Measurements from ENCODE around the gene BRF1. TPM values are rescaled to one million over a fixed set of nuclear protein-coding genes. Genes with fewer than 3 reads are reported as not detected.

The BRF1 gene
- total and polyA plus RNA-seq, 2 of the 13 experiments (the other 11 are each of a cell fraction or from before 2014, with no cell fraction given) = 5.1 to 11.0 TPM

- FAIRE-seq (no peak), DNase-seq (ENCODE audit: low spot score) (no peak), ATAC-seq (no peak)
- H3K9ac ChIP-seq (ENCODE audit: insufficient read depth, low read depth, low read length) = no peak overlapping the region
- peak overlapping the region in 1 of 3 experiments; percentile 58; a peak in 2 of 6 replicates for H3K4me3 ChIP-seq (replicated peaks in 1 of 3; ENCODE audit: insufficient read depth in 1 of 3, low read depth in 2 of 3, low read length in 3 of 3)
- TF ChIP-seq FOXK2 (IDR thresholded peaks at IDR 0.05) = no peak
- no peak for TF ChIP-seq SRY (CRISPR knock-in tag; IDR thresholded peaks at IDR 0.05)
- TF ChIP-seq EZH2 (conservative IDR thresholded peaks at IDR 0.05; ENCODE audit: low read depth, low read length) = 0 out of 2 replicates have a peak, but pooled peaks have one; percentile 42
- TF ChIP-seq RFX1 (IDR thresholded peaks at IDR 0.05) = no peak
- no peak for TF ChIP-seq ZFP1 (CRISPR knock-in tag; IDR thresholded peaks at IDR 0.05)
- TF ChIP-seq MTF2 (CRISPR knock-in tag; IDR thresholded peaks at IDR 0.05; ENCODE audit: borderline replicate concordance) = peak; percentile 55; the same call in 1 of the 2 replicates
- TF ChIP-seq KAT8 (CRISPR knock-in tag; IDR thresholded peaks at IDR 0.05) = no peak
- TF ChIP-seq ZNF333 (CRISPR knock-in tag; IDR thresholded peaks at IDR 0.05; ENCODE audit: borderline replicate concordance) = no peak
- TF ChIP-seq YEATS4 (CRISPR knock-in tag; IDR thresholded peaks at IDR 0.05; ENCODE audit: borderline replicate concordance) = no peak
- no peak for TF ChIP-seq ZNF784 (CRISPR knock-in tag; IDR thresholded peaks at IDR 0.05; ENCODE audit: borderline replicate concordance)
- TF ChIP-seq KAT2B (IDR thresholded peaks at IDR 0.05; ENCODE audit: borderline replicate concordance, low read depth, low read length) = no peak
- no peak for TF ChIP-seq ZNF772 (CRISPR knock-in tag; IDR thresholded peaks at IDR 0.05)
- TF ChIP-seq ZNF768 (CRISPR knock-in tag; IDR thresholded peaks at IDR 0.05) = peak; percentile 15; the same call in 1 of the 2 replicates
- no peak for TF ChIP-seq ZNF747 (CRISPR knock-in tag; IDR thresholded peaks at IDR 0.05; ENCODE audit: borderline replicate concordance)
- TF ChIP-seq GABPA (IDR thresholded peaks at IDR 0.05; ENCODE audit: low read depth, low read length) = 0 out of 2 replicates have a peak, but pooled peaks have one; percentile 3
- no peak for TF ChIP-seq GABPA (CRISPR knock-in tag; IDR thresholded peaks at IDR 0.05; ENCODE audit: low read depth)
- no peak overlapping the region for H2AFZ ChIP-seq (ENCODE audit: low read length)
- no peaks in the 10 kb centered on the region for H3K9me3 ChIP-seq (ENCODE audit: low read length)
- H3K36me3 ChIP-seq (replicated peaks in 1 of 2; ENCODE audit: control insufficient read depth in 1 of 2, insufficient read depth in 2 of 2, low read length in 2 of 2) = no peaks in the 10 kb centered on the region
- H3K27me3 ChIP-seq (ENCODE audit: control insufficient read depth in 1 of 2, insufficient read depth in 2 of 2, low read length in 2 of 2) = peaks cover 25 to 86% of the 10 kb centered on the region in 2 experiments
- H3K4me1 ChIP-seq (ENCODE audit: insufficient read depth, low read length) = no peaks in the 10 kb centered on the region
- peak overlapping the region; percentile 53; the same call in 1 of the 2 replicates for H3K4me2 ChIP-seq (ENCODE audit: low read depth, low read length)
- H3K79me2 ChIP-seq (ENCODE audit: insufficient read depth, low read length) = no peaks in the 10 kb centered on the region
- ChIA-PET POLR2A (no interaction called here), CTCF (ENCODE audit: low intra/inter-chr PET ratio, low total read pairs) (no interaction called here)
- no peak overlapping the region for H3K27ac ChIP-seq (ENCODE audit: extremely low read length, insufficient read depth, low read length)
- no peaks in the 10 kb centered on the region; the same call in 1 of the 2 replicates for H4K20me1 ChIP-seq (ENCODE audit: insufficient read depth, low read length)
- no TSS peak for BruUV-seq (replicated peaks)
- in situ Hi-C loops (cut with HindIII; ENCODE audit: extremely low pct_ligation_motif_present, low pct_unique_long_range_greater_than_20kb) (no loop called here), intact Hi-C loops (cut with micrococcal nuclease; ENCODE audit: unreplicated experiment) (no loop called here)
- 25% methylated on average over 12 of the region's 116 CpGs for WGBS (ENCODE audit: low lambda C conversion rate)
These were observed 133.3 kb downstream of the BRF1 start for GRCh38 chr14:105167303-105168092.

All from HepG2 (cell line).